Caco-2 (cell line): ENCODE results near the gene ARAP3. TPM values are rescaled to one million over a fixed set of nuclear protein-coding genes. Genes with fewer than 3 reads are reported as not detected.
A peak's percentile ranks its signal among the peaks of the same experiment; 100 is the strongest.

ENCODE experiments used
- BruUV-seq: library from RNA; stranded (reverse); fragments of 400-500 nt; replicated peaks from 2 replicates; lab custom pipeline; 2021; lab: Mats Ljungman, UMichigan
- CTCF ChIA-PET: fragments of 300-600 bp; sonication (Branson Sonifier 250); formaldehyde crosslinking; loops from one replicate; lab custom pipeline; 2022; ENCODE audit warnings: antibody characterized with exemption; lab: Charles Lee
- POLR2A ChIA-PET: fragments of 300-600 bp; sonication (Branson Sonifier 250); formaldehyde crosslinking; loops from one replicate; lab custom pipeline; 2022; ENCODE audit warnings: antibody characterized with exemption; lab: Charles Lee
- DNase-seq, 2 experiments: peaks; one replicate each; pipeline versions ENCODE4 v3.0.0 to v3.0.0-alpha.2; 2020 to 2022
- H3K27me3 ChIP-seq: replicated peaks from 2 replicates; pipeline ENCODE4 v1.6.0; 2011; ENCODE audit warnings: low read length; ENCODE audit not compliant: control insufficient read depth, insufficient read depth
- H3K36me3 ChIP-seq: 2 replicates; pipeline ENCODE4 v1.5.1; 2011; ENCODE audit warnings: low read length; ENCODE audit not compliant: control insufficient read depth, insufficient read depth
- H3K4me1 ChIP-seq: fragments of 250-450 bp; sonication (Bioruptor Pico); 2 replicates; pipeline ENCODE4 v1.5.1; 2020; ENCODE audit warnings: mild to moderate bottlenecking
- H3K4me3 ChIP-seq: 2 replicates; pipeline ENCODE4 v1.5.1; 2011; ENCODE audit warnings: low read depth, mild to moderate bottlenecking, control low read depth, low read length
- H3K9me3 ChIP-seq: fragments of 250-450 bp; sonication (Bioruptor Pico); 2 replicates; pipeline ENCODE4 v1.5.1; 2020; ENCODE audit warnings: mild to moderate bottlenecking, moderate library complexity
- H3K27ac Mint-ChIP-seq: one replicate; pipeline ENCODE4 v1.8.0; 2022; ENCODE audit warnings: mixed read lengths; ENCODE audit not compliant: unreplicated experiment
- H3K27me3 Mint-ChIP-seq: one replicate; pipeline ENCODE4 v1.8.0; 2022; ENCODE audit warnings: mixed read lengths; ENCODE audit not compliant: insufficient read depth, unreplicated experiment
- H3K36me3 Mint-ChIP-seq: one replicate; pipeline ENCODE4 v1.8.0; 2022; ENCODE audit warnings: mild to moderate bottlenecking, mixed read lengths; ENCODE audit not compliant: insufficient read depth, unreplicated experiment
- H3K4me1 Mint-ChIP-seq: one replicate; pipeline ENCODE4 v1.8.0; 2022; ENCODE audit warnings: low read depth, mixed read lengths; ENCODE audit not compliant: unreplicated experiment
- H3K4me3 Mint-ChIP-seq: one replicate; pipeline ENCODE4 v1.8.0; 2022; ENCODE audit warnings: mild to moderate bottlenecking, moderate library complexity, mixed read lengths; ENCODE audit not compliant: unreplicated experiment
- H3K9me3 Mint-ChIP-seq: one replicate; pipeline ENCODE4 v1.8.0; 2022; ENCODE audit warnings: mixed read lengths; ENCODE audit not compliant: unreplicated experiment
- intact Hi-C: fragments of 100-400 bp; cut with micrococcal nuclease; formaldehyde crosslinking; loops from one replicate; pipeline ENCODE4 v1.10.0; 2022; ENCODE audit not compliant: unreplicated experiment
- total RNA-seq: library from RNA; stranded (reverse); gene quantifications from 2 replicates; pipeline ENCODE4 v1.2.3, GENCODE V29; 2022
- TF ChIP-seq, protein P1 (sequence below), 2 experiments: fragments of 200-600 bp in 1 of 2; IDR thresholded peaks; 1 replicate in 1 of 2; 2 replicates in 1 of 2; pipeline versions ENCODE4 v1.5.1 to v1.8.0; 2011 to 2022; ENCODE audit warnings: antibody characterized with exemption in 1 of 2, control low read depth in 1 of 2, inconsistent platforms in 1 of 2, low read depth in 1 of 2, low read length in 1 of 2, mild to moderate bottlenecking in 1 of 2, moderate library complexity in 1 of 2; ENCODE audit not compliant: insufficient read depth in 1 of 2, severe bottlenecking in 1 of 2, unreplicated experiment in 1 of 2

ARAP3 gene
- total RNA-seq, 1 experiment from 2014 or later = 6.3 TPM

DNA sequence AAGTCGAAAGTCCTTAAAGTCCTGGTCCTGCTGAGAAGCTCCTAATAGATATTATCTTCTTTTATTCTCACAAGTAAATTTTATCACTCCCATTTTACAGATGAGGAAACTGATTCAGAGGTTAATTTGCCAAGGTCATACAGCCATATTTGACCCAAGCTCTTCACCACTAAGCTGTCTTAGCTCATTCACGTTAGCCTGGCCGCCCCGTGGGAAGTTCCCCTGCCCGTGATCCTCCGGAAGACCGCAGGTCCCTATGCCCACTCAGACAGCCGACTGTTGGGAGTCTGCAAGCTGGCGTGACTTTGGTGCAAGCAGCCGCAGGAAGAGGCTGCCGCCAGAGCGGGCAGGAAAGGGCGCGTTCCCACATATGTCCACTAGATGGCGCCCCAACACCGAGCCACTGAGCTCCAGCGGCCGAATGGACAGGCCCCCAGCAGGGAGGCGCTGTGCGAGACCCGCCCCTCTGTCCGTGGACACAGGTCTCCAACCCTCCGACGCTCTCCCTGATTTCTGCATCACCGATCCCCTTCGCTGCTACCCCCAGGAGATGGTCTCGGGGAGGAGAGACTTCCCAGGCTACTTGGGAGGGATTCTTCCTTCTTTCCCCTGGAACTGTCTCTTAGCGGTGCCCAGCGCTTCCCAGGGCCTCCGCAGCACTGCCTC is 10.0 kb upstream of the ARAP3 start:
- H3K27me3 ChIP-seq = no peaks in the 10 kb centered on the region; the same call in 1 of the 2 replicates
- TF ChIP-seq, protein P1, sequence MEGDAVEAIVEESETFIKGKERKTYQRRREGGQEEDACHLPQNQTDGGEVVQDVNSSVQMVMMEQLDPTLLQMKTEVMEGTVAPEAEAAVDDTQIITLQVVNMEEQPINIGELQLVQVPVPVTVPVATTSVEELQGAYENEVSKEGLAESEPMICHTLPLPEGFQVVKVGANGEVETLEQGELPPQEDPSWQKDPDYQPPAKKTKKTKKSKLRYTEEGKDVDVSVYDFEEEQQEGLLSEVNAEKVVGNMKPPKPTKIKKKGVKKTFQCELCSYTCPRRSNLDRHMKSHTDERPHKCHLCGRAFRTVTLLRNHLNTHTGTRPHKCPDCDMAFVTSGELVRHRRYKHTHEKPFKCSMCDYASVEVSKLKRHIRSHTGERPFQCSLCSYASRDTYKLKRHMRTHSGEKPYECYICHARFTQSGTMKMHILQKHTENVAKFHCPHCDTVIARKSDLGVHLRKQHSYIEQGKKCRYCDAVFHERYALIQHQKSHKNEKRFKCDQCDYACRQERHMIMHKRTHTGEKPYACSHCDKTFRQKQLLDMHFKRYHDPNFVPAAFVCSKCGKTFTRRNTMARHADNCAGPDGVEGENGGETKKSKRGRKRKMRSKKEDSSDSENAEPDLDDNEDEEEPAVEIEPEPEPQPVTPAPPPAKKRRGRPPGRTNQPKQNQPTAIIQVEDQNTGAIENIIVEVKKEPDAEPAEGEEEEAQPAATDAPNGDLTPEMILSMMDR (IDR thresholded peaks at IDR 0.05; ENCODE audit: insufficient read depth in 1 of 2, low read depth in 1 of 2, low read length in 1 of 2, severe bottlenecking in 1 of 2, unreplicated experiment in 1 of 2) = peak; percentile 88 to 97
- peaks cover 7% of the 10 kb centered on the region for H3K27me3 Mint-ChIP-seq
- intact Hi-C loops = loop anchor here (1.0 to 5.0 kb wide), 5 partner anchors 27 to 455 kb away; no protein-coding TSS in a partner anchor
- peak overlapping the region; percentile 71 for H3K4me3 Mint-ChIP-seq
- H3K9me3 Mint-ChIP-seq = no peaks in the 10 kb centered on the region
- H3K27ac Mint-ChIP-seq = no peak overlapping the region
- ChIA-PET CTCF (interaction anchor here (0.5 to 2.7 kb wide), 23 partner anchors 8 to 963 kb away, joined by 3 to 44 read pairs (median 4); partner anchors contain the start of genes HDAC3, PCDH1, RELL2 and RNF14), POLR2A (no interaction called here)
- peak; percentile 81 to 92 for DNase-seq
- BruUV-seq = no TSS peak
- peak overlapping the region; percentile 39 for H3K4me3 ChIP-seq
- H3K36me3 Mint-ChIP-seq = no peaks in the 10 kb centered on the region
- no peaks in the 10 kb centered on the region for H3K4me1 Mint-ChIP-seq
- no peaks in the 10 kb centered on the region for H3K9me3 ChIP-seq
- no peaks in the 10 kb centered on the region for H3K4me1 ChIP-seq
- H3K36me3 ChIP-seq = no peaks in the 10 kb centered on the region

DNA sequence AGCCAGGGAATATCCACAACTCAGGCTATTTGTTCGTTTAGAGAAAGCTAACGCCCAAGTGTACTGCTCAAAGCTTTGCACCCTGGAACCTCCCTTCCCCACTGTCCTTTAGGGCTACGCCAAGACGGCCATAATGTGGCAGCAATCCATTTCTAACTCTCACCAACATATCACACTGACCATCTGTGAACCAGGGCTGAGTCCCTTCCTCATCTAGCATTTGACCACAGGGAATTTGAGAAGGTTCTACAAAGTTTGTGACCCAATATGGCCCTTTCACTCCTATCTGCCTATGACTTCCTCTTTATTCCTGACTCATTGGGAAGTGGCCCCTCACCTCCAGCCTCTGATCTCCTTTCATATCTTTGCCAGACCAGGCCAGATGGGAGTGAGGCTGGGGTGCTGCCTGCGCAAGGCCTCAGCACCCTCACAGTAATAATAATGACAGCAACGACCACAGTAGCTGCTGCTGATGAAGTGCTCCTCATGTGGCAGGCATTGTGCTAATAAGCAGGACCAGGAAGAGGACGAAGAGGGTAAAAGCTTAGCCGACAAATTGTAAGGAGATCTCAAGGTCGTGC is 9.3 kb upstream of the ARAP3 start:
- H3K36me3 ChIP-seq = no peaks in the 10 kb centered on the region
- no peak for DNase-seq
- Mint-ChIP-seq H3K4me3 (no peak overlapping the region), H3K36me3 (no peaks in the 10 kb centered on the region), H3K27me3 (peaks cover 7% of the 10 kb centered on the region), H3K27ac (no peak overlapping the region), H3K9me3 (no peaks in the 10 kb centered on the region), H3K4me1 (no peaks in the 10 kb centered on the region)
- ChIA-PET POLR2A (no interaction called here), CTCF (interaction anchor here (0.6 to 2.7 kb wide), 20 partner anchors 8 to 964 kb away, joined by 3 to 44 read pairs (median 4); partner anchors contain the start of genes PCDH1 and RNF14)
- intact Hi-C loops = loop anchor here (5.0 kb wide), 1 partner anchor 456 kb away; no protein-coding TSS in a partner anchor
- H3K4me3 ChIP-seq = no peak overlapping the region
- TF ChIP-seq, protein P1 (IDR thresholded peaks at IDR 0.05; ENCODE audit: insufficient read depth in 1 of 2, low read depth in 1 of 2, low read length in 1 of 2, severe bottlenecking in 1 of 2, unreplicated experiment in 1 of 2) = no peak
- H3K4me1 ChIP-seq = no peaks in the 10 kb centered on the region
- BruUV-seq = no TSS peak
- H3K27me3 ChIP-seq = no peaks in the 10 kb centered on the region; the same call in 1 of the 2 replicates
- no peaks in the 10 kb centered on the region for H3K9me3 ChIP-seq

DNA sequence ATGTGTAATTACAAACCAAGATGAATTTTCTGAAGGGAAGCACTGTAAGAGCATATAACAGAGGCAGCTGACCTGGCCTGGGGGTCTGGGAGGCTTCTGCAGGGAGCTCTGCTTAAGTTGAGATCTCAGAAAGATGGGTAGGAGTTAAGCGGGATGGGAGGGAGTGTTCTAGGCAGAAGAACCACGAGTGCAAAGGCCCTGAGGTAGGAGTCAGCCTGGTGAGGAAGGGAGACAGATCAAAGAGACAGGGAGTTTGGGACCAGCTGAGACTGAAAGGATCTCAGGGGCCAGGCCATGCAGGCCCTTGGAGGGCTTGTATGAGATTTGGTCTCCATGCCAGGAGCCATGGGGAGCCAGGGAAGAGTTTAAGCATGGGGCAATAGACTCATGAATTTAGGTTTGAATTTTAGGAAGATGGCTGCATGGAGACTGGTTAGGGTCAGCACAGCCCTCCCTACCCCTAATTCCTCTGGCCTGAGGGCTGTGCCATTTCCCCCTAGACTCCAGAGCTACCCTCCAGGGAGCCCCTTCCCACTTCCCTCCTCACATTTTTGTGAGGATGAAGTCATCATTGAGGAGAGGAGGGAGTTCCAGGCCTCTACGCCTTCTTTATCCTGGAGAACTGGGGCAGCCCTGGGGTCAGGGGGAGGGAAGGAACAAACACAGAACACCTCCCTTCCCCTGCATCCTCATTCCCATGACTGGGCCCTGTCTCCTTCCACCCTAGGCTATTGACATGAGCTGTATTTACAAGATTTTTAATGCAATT is 4.8 kb upstream of the ARAP3 start:
- peaks cover under 1% of the 10 kb centered on the region for H3K4me1 Mint-ChIP-seq
- ChIA-PET CTCF (no interaction called here), POLR2A (no interaction called here)
- Histone ChIP-seq H3K4me1 (peaks cover 6% of the 10 kb centered on the region), H3K36me3 (no peaks in the 10 kb centered on the region), H3K27me3 (no peaks in the 10 kb centered on the region; the same call in 1 of the 2 replicates), H3K9me3 (no peaks in the 10 kb centered on the region), H3K4me3 (no peak overlapping the region)
- TF ChIP-seq, protein P1 (IDR thresholded peaks at IDR 0.05; ENCODE audit: insufficient read depth in 1 of 2, low read depth in 1 of 2, low read length in 1 of 2, severe bottlenecking in 1 of 2, unreplicated experiment in 1 of 2) = no peak
- H3K9me3 Mint-ChIP-seq = no peaks in the 10 kb centered on the region
- BruUV-seq = no TSS peak
- H3K4me3 Mint-ChIP-seq = no peak overlapping the region
- no peaks in the 10 kb centered on the region for H3K36me3 Mint-ChIP-seq
- intact Hi-C loops = no loop called here
- DNase-seq = no peak
- H3K27me3 Mint-ChIP-seq = peaks cover 5% of the 10 kb centered on the region
- no peak overlapping the region for H3K27ac Mint-ChIP-seq
